ENCODE measurements around the gene WIPF3.

WIPF3 gene

DNA sequence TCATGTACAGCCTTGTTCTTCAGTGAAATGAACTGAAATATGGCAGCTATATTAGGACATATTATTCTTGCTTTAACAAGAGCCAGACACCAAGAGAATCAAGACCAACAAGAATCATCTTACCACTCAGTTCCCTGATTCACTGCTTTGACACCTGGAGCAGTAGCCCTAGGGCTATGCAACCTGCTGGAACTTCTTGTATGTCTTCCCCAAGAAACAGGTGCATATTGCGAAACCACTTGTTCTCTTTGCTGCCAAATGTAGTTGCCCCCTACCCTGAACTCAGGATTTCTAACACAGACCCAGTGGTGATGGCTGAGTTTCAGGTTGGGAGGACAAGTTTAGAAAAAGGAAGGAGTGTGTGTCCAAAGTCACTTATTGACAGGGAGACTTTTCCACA, 46.1 kb downstream of the WIPF3 start:
- DNase-seq: no peak

DNA sequence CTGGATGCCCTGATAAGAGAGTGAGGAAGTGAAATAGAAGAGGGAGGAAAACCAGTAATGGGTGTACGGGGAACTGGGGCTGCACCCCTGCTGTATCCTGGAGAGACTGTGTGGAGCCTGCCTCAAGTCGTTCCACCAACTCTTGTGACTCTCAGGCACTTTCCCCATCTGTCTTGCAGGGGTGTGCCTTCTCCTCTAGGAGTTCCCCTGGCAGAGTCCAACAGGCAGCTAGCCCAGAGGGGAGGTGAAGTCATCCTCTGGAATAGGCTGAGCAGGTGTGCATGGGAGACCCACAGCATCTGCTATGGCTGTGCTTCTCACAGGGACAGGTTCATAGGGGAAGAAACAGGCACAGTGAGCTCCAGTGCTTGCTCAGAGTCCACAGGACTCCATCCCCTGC, 46.8 kb downstream of the WIPF3 start:
- DNase-seq: no peak

DNA sequence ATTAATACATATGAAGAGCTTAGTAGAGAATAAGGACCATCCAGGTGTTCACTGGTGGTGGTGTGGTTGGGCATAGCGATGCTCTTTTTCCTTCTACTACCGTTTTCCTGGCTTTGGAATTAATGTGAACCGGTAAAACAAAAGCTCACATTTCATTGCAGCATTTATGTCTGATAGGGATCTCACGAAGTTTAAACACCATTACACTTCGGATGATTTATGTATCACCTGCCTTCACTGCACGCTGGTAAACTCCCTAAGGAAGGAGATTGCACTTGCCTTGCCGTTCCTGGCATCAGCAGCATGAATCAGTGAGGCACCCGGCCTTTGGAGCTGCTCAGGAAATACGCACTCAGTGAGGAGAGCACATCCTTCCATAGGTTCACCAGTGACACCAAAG, 47.5 kb downstream of the WIPF3 start:
- DNase-seq: peak; percentile 23

DNA sequence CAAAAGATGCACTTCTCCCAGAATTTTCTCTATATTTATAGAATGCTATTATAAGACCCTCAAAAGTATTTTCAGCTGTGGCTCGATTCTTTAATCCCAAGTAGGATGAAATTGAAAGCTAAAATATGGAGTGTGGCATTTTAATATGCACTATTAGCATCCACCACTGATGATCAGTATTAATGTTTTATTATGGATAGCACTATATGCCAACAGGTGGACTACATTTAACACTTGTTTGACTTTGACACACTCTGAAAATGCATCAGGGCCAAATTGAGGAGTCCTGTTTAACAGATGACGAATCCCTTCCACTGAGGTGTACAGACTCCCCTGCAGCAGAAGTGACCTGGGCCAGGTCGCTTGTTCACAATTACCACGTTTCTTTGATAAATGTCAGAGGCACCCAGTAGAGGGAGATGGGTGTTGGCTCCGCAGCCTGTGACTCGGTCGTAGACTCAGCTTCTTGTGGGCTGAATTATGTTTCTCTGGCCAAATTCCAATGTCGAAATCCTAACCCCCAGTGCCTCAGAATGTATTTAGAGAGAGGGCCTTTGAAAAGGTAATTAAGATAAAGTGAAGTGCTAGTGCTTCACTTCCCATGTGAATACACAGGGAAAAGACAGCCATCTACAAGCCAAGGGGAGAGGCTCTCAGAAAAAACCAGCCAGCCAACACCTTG, 48.1 kb downstream of the WIPF3 start:
- peak; percentile 81 for DNase-seq

DNA sequence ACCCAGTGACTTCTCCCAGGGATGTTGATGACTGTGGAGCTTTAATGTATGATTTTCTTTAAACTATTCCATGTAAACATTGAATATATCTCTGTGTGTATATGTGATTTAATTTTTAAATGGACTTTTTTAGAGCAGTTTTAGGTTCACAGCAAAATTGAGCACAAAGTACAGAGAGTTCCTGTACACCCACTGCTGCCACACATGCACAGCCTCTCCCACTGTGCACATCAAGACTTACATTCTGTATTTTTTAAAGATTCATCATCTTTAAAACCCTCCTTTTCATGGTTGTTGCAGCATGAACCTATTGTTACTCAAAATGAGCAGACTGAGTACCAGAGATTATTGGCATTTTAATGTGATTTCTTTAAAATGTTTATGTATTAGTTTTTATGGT, 51.3 kb downstream of the WIPF3 start:
- no peak for DNase-seq

DNA sequence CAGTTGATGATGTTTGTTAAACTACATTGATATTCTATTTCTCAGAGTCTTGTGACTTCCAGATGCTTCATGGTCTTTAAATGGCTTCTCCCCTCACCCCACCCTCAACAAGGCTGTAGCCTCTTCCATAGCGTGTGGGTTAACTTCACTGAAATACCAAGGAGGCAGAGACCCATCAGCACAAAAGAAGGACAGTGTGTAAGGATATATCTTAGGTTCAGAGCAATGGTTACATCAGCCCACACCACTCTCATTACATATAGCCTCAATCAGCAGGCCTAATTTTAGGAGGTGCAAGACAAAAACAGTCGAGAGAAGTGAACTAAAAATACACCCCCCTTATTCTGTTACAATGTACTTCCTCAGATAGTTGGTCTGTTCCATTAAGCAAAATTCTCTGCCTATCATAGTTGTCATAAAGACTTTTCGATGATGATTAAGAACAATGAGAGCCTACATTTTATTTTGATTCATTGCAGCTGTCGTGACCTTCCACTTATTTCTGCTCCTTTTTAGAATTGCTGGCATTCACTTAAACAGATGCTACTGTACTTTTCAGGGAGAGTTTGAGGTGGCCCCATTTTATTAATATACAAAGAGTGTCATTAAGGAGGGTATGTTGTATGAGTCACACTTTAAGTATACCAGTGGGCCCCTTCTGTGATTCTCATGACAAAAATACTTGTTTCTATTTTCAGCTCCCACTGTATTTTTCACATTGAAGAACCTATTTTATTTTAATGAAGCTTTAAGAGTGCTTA, 52.1 kb downstream of the WIPF3 start:
- DNase-seq: no peak

DNA sequence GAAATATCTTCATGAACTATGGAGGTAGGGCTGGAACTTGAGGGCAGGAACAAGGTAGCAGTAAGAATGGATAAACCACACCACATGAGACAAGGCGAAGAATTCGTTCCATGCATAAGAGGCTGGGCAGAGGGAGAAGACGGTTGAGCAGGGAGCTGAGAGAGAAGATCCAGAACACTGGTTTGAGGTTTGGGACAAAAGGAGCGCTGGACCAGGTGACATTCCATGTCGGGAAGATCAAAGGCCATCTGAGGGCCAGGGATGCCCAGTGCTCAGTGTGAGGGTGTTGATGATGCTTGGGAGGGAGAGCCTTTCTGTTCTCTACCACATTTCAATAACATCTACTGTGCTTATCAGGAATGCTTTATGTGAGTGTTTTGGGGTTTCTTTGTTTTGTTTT, 52.8 kb downstream of the WIPF3 start:
- no peak for DNase-seq

DNA sequence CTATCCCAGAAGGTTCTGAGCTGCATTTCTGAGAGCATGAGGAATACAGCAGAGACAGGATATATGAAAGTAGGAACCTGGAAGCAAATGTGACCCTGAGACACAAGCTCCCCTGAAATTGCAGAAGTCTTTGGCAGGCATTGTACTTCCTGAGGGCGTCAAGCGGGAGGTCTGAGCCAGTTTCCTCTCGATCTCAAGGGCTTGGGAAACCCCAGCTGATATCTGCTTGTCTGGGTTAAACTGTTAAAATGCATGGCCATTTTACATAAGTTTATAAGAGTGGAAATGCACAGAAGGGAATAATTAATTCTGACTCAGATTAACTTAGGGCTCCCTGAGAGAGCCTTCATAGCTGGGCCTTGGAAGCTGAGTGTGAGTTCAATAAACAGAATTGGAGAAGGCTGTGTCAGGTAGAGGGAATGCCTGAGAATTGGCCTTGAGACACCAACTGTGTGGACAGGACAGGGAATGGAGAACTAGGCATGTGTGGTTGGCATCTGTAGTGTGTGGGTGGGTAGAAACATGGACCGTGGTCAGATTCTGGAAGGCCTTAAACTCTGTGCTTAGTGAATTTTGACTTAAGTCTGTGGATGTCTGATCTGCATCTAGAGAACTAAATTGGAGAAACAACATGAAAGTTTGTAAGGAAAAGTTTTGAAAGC, 53.3 kb downstream of the WIPF3 start:
- no peak for DNase-seq

DNA sequence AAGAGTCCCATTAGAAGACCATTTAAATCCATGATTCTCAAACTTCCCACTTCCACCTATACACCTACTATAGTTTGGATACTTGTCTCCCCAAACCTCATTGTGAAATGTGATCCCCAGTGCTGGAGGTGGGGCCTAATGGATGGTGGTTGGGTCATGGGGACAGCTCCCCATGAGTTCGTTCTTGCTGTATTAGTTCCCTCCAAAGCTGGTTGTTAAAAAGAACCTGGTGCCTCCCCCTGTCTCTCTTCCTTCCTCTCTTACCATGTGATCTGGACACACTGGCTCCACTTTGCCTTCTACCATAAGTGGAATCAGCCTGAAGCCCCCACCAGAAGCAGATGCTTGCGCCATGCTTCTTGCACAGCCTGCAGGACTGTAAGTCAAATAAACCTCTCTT, 53.9 kb downstream of the WIPF3 start:
- DNase-seq: no peak

DNA sequence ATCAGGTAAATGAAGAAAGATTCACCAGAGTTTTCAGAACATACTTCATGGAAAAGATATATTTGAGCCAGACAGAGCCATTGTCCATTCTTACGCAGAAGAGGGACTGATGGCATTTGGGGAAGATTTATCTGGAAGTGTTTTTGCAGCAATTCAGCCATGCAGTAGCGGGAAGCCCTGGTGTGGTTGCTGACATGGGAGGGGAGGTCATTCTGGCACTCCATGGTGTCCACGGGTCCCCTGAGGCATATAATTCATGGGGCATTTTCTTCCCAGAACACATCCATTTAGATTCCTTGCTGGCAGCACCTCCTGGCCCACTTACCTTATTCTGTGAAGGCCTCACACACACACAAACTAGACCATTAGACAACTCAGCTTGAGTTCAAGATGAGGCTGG, 55.6 kb downstream of the WIPF3 start:
- DNase-seq: no peak

DNA sequence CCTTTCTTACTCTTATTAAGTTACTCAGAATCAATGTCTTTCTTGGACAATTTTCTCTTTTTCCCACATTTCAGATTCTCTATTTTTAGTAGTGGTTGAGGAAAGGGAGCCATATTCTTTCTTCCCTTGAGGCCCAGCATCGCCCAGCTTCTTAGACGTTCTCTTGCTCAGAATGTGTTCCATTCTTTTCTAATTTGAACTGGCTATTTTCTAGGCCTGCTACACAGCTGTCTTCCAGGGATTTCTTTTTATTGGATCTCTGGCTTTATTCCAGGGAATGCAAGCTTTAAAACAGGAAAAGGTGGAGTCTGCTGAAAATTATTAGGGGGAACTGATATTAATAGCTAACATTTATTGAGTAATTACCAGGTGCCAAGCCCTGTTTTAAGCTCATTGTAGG, 58.3 kb downstream of the WIPF3 start:
- no peak for DNase-seq

DNA sequence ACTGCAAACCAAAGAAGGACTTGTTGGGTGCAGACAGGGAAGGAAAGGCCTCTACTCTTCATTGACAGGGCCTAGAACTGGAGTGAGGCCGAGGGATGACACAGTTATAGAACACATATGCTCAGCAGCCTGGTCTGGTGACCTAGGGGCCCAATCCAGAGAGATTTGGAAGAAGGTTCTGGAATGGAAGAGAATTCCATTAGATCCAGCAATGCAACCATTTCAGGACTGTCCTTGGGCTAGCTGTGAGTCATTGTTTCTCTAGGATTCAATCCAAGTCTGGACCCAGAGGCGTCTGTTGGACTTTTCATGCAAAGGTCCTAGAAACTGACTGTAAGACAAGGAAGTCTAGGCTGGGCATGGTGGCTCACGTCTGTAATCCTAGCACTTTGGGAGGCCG, 59.2 kb downstream of the WIPF3 start:
- DNase-seq: no peak

DNA sequence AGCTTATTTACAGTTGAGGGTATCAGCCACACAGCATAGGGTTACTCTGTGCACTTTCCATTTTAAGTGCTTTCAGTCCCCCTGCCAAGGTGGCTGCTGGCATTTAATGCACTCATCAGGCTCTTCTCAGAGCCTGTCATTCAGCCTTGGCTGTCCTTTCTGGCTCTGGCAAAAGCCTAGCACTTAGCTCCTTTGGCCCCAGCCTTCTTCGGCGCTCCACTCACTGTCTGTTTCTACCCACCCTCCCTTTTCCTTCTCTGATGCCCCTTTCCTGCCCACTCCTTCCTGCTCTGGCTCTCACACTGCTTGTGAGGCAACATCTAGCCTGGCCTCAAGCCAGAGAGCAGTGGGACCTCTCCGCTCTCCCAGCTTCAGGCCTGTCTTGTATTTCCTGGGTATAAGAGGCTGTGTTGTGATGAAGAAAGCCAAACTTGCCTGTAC, 60.2 kb downstream of the WIPF3 start:
- DNase-seq: peak; percentile 87

DNA sequence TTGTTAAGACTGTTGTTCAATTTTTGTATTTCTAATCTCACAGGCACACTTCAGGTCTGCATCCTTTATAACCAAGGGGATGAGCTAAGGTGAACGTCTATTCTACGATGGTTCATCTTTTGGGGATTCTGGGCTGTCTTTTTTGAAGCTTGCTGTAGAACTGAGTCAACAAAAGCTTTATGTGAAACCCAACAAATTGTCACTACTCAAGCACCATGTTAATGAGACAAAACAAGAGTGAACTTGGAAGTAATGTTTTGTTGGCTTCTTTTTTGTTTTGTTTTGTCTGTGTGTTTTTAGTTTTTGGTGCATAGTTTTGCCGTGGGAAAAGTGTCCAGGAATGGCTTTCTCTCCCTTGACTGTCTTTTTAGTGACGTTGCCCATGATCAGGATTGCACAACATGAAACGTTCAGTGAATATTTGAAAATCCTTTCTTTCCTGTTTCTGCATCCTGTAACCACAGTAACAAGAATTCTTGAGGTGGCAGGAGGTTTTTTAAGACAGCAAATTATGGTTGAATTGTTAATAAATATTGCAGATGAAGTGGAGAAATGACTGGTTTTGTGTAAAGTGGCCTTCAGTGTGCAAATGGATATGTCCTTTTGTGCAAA, 65.6 kb downstream of the WIPF3 start:
- DNase-seq: no peak

DNA sequence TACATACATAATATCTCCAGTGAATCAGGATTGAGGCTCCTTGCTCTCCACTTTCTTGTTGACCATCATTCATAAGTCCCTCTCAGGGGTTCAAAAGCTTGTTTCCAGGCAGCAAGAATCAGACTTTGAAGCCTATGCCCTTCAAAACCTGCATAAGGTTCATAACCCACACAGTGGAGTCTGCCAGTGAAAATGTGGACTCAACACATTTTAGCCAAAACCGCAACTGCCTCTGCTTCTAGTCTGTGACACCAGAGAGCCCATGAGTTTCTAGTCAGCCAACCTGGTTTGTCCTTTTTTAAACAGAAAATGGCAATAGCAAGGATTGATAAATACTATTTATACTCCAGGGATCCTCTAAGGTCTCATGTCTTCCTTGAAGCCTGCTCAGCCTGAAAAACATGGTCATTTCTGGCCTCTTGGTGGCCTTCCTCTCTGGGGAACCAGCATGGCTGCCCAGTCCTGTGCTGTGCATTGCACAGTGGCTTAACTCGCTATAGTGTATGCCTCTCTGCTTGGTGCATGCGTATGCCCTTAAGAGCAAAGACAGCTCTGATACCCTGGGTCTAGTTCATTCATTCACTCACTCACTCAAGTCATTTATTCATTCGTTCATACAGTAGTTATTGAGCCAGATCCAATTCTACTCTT, 67.5 kb downstream of the WIPF3 start:
- no peak for DNase-seq

DNA sequence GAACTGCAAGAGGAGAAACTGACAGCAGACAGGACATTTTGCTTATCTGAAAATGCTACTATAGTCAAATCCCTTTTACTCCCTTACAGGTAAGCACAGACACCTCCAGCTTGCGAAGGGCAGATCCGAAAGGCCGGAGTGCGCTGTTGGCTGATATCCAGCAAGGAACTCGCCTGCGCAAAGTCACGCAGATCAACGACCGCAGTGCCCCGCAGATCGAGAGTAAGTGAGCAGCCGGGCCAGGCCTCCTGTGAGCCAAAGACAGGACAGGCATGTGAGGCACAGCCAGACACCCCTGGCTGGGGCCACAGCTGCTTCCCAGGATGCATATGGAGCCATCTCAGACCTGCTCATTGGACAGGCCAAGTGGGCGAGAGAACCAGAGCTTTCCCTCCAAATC, 69.4 kb downstream of the WIPF3 start:
- DNase-seq: no peak

DNA sequence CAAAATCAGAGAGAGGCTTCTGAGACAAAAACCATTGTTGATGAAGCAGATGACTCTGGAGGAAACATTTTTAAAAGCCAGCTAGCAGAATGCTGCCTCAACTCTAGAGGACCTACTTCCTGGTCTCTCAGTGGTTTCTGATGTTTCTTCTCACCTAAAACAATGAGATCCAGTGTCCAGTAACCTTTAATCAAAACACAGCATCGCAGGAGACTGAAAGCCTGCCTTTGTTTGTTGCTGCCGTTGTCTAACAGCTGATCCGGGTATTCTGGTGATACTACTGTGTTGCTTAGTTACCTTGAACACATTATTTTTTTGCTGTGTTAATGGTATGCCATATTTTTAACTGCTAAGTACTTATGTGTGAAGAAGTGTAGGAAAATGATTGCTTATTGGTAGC, 70.9 kb downstream of the WIPF3 start:
- DNase-seq: no peak

DNA sequence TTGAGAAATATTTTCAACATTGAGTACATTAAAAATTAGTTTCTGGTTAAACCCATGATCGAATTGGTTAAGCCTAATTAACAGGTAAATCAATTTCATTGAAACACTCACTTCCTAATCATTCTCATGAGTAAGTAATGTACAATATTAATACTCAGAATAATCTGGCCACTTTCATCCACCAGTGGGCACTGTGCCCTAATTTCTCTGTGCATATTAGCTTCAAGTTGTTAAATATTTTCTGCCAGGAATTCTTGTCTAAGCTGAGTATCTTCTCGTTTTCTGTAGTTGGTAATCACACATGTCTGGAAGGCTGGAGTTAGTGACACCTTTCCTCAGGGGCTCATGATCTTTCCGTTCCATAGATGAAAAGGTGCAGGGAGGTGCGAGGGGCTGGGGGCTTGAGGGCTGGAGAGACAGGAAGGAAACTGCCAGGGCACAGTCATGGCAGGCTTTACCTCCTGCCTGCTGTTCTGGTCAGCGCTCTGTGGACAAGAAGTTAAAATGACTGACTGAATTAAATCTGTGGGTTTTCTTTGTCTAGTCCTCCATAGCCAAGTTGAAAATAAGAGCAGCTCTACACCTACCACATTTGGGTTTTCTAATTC, 71.9 kb downstream of the WIPF3 start:
- peak; percentile 7 for DNase-seq

DNA sequence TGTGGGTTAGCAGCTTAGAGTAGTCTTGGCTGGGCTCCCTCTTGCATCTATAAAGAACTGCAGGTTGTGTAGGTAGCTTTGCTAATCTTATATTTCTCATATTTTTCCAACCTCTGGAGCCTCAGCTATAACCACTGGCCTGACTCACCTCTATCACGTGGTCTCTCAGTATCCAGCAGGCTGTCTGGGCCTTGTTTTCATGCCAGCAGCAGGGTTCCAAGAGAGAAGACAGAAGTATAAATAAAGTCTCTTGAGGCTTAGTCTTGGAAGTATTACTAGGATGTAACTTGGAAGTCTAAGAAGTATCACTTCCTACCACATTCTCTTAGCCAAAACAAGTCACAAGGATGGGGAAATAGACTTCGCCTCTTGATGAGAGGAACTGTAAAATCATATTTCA, 73.3 kb downstream of the WIPF3 start:
- no peak for DNase-seq

DNA sequence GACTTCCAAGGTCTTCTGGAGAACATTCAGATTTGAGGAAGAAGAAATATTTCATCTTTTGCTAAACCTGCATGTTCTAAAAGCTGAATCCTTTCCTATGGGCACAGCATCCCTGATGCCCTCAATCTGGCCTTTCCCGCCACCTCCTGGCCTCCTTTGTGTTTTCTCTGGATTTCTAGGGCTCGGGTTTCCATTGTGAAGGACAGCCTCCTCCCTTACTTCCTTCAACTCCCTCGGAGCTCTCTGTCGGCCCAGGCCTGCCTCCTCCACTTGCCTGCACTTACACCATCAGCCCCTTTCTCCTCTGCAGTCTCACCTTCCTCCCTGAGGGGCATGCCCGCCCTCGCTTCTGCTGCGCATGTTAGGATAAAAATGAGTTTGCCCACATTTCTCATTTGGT, 75.4 kb downstream of the WIPF3 start:
- DNase-seq: no peak

DNA sequence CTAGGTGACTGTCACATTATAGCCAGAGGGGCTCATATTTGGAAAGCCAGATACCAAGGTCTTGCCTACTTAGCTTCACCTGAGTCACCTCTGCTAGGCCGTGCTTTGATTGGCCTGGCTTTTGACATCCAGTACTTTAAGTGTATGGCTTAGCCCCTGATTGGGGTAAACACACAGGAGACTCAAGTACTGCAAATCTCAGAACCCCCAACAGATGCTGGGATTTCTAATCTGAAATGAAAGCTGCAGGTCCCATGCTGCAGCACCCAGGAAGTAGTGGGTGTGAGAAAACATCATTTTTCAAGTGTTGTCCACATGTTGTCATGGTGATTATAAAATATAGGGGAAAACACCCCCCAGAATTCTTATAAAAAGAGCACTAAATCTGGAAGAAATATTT, 76.2 kb downstream of the WIPF3 start:
- no peak for DNase-seq

DNA sequence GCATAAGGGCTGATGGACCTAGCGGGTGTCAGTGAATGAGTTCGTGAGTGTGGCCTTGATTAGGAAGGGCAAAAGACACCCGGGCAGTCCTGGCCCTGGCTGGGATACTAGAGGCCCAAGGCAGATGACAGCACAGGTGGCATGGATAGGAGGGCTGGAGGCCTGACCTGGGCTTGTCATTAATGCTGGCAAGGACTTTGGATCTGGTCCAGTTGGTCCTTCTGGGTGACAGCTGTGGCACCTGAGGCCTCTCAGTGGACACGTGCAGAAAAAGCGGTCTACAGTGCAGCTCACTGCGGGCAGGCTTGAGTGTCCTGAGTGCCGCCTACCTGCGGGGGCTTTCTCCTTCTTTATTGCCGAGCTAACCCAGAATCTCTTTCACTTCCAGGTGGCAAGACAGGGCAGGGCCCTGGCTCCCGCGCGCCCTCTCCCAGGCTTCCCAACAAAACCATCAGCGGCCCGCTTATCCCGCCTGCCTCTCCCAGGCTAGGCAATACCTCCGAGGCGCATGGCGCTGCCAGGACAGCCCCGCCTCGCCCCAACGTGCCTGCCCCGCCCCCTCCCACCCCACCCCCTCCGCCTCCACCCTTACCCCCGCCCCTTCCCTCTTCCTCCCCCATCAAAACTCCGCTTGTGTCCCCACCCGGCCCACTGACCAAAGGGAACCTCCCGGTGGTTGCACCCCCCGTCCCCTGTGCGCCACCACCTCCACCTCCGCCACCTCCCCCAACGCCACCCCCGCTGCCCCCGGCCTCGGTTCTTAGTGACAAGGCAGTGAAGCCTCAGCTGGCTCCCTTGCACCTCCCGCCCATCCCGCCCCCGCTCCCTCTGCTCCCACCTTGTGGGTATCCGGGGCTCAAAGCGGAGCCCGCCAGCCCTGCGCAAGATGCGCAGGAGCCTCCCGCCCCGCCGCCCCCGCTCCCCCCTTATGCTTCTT, 77.4 kb downstream of the WIPF3 start:
- no peak for DNase-seq
